ENCODE measurements around the gene PTCH1. TPM values are rescaled to one million over a fixed set of nuclear protein-coding genes. Genes with fewer than 3 reads are reported as not detected.

The PTCH1 gene
- total and polyA plus RNA-seq, 8 donors, result 19.7 to 104 (median 84.1) TPM

GRCh38 chr9:95499046-95499676, 17.6 kb downstream of the PTCH1 start:
- no peaks in the 10 kb centered on the region for H3K9me3 ChIP-seq
- no peak for DNase-seq

GRCh38 chr9:95498641-95499040, 18.1 kb downstream of the PTCH1 start:
- Histone ChIP-seq H3K9me3 (no peaks in the 10 kb centered on the region), H3K27me3 (peaks cover 0 to 14% of the 10 kb centered on the region in 2 donors), H3K4me3 (no peak overlapping the region), H3K4me1 (peaks cover 18 to 19% of the 10 kb centered on the region in 2 donors), H3K36me3 (no peaks in the 10 kb centered on the region), H3K27ac (no peak overlapping the region)
- DNase-seq (no peak), ATAC-seq (no peak)
- intact Hi-C loops (cut with DNase I), result no loop called here
- TF ChIP-seq CTCF (IDR thresholded peaks at IDR 0.05), result no peak

More at GRCh38 chr9:95499046-95499676, 17.6 kb downstream of the PTCH1 start:
- no peak for TF ChIP-seq CTCF (IDR thresholded peaks at IDR 0.05)
- H3K4me3 ChIP-seq, result no peak overlapping the region
- ATAC-seq, result no peak
- no peaks in the 10 kb centered on the region for H3K36me3 ChIP-seq
- no peak overlapping the region for H3K27ac ChIP-seq
- H3K4me1 ChIP-seq, result peaks cover 18 to 19% of the 10 kb centered on the region in 2 donors
- intact Hi-C loops (cut with DNase I), result no loop called here
- peaks cover 0 to 16% of the 10 kb centered on the region in 2 donors for H3K27me3 ChIP-seq

GRCh38 chr9:95497772-95498171, 19.0 kb downstream of the PTCH1 start:
- H3K4me1 ChIP-seq, result peaks cover 13 to 19% of the 10 kb centered on the region in 2 donors
- no peaks in the 10 kb centered on the region for H3K9me3 ChIP-seq
- H3K36me3 ChIP-seq, result no peaks in the 10 kb centered on the region
- H3K27me3 ChIP-seq, result peaks cover 0 to 14% of the 10 kb centered on the region in 2 donors
- DNase-seq (peak in 2 of 4 donors; percentile 84 to 91), ATAC-seq (no peak)
- no peak overlapping the region for H3K4me3 ChIP-seq
- TF ChIP-seq CTCF (IDR thresholded peaks at IDR 0.05), result no peak
- H3K27ac ChIP-seq, result no peak overlapping the region
- intact Hi-C loops (cut with DNase I), result no loop called here

GRCh38 chr9:95496687-95497086, 20.1 kb downstream of the PTCH1 start:
- no peak for DNase-seq
- H3K4me1 ChIP-seq, result peaks cover 13 to 19% of the 10 kb centered on the region in 2 donors

GRCh38 chr9:95495961-95496360, 20.8 kb downstream of the PTCH1 start:
- Histone ChIP-seq H3K36me3 (no peaks in the 10 kb centered on the region), H3K27me3 (peaks cover 0 to 14% of the 10 kb centered on the region in 2 donors), H3K4me1 (peaks cover 13 to 19% of the 10 kb centered on the region in 2 donors), H3K4me3 (no peak overlapping the region), H3K9me3 (no peaks in the 10 kb centered on the region), H3K27ac (no peak overlapping the region)
- intact Hi-C loops (cut with DNase I), result no loop called here
- TF ChIP-seq CTCF (IDR thresholded peaks at IDR 0.05), result no peak
- ATAC-seq, result no peak
- DNase-seq, result no peak

More at GRCh38 chr9:95496687-95497086, 20.1 kb downstream of the PTCH1 start:
- no peak for TF ChIP-seq CTCF (IDR thresholded peaks at IDR 0.05)
- no peaks in the 10 kb centered on the region for H3K9me3 ChIP-seq
- intact Hi-C loops (cut with DNase I), result no loop called here
- ATAC-seq, result no peak
- no peak overlapping the region for H3K27ac ChIP-seq
- no peaks in the 10 kb centered on the region for H3K36me3 ChIP-seq
- no peak overlapping the region for H3K4me3 ChIP-seq
- H3K27me3 ChIP-seq, result peaks cover 0 to 14% of the 10 kb centered on the region in 2 donors
